ENCODE results near the gene KYAT1.
A peak's percentile ranks its signal among the peaks of the same experiment; 100 is the strongest.
"Not testable (repeated sequence)": the region's sequence is repeated elsewhere in the genome, so short reads cannot be mapped to it uniquely, and the experiment has no call there.

Gene KYAT1

DNA sequence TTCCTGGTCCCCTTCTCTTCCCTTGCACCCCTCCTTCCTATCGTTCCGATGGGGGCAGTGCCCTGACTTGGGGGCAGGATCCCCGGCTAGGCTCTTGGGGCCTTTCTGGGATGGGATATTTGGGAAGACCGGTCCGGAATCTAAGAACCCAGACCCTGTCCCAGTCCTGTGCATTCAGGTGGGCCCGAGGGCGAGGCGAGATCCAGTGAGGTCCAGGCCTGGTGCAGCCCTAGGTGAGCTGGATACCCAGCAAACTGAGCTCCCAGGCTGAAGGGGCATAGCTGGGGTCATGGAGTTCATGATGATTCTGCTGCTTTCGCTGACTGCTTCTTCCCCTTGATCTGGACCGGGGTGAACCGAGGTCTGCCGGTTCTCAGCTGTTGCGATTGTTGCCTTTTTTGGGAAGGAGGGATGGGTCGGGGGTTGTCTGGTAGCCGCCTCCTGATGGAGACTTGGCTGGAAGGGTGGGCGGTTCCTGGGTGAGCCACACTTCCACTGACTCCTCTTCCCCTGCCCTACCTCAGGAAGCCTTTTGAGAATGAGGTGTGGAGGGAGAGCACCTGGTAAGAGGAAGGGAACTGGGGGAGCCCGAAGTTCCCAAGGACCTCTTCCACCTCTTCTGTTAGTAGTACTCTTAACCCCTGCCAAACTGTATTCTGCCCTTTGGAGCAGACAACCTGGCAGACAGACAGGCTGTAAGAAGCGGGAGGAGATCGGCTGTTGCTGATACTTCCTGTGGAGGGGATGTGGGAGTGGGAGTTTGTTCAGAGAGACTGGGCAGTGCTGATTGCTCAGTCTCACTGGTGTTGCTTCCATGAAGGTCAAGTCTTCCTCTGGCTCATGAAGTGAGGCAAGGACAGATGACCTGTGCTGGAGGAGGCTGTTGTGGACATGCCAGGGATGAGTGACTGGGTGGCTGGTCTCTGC, 1.2 kb upstream of the KYAT1 start:
- no peak for DNase-seq

GRCh38 chr9:128877852-128878251, 3.9 kb downstream of the KYAT1 start:
- DNase-seq = no peak

DNA sequence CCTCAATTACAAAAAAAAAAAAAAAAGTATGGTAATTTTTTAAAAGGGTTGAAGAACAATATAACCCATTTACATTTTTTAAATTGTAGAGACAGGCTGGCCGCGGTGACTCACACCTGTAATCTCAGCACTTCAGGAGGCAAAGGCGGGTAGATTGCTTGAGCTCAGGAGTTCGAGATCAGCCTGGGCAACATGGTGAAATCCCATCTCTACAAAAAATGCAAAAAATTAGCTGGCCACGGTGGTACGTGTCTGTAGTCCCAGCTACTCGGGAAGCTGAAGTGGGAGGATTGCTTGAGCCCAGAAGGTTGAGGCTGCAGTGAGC, 10.8 kb downstream of the KYAT1 start:
- not testable (repeated sequence) for DNase-seq

- no peak for DNase-seq
These were observed 11.4 kb downstream of the KYAT1 start for GRCh38 chr9:128870128-128870940.

DNA sequence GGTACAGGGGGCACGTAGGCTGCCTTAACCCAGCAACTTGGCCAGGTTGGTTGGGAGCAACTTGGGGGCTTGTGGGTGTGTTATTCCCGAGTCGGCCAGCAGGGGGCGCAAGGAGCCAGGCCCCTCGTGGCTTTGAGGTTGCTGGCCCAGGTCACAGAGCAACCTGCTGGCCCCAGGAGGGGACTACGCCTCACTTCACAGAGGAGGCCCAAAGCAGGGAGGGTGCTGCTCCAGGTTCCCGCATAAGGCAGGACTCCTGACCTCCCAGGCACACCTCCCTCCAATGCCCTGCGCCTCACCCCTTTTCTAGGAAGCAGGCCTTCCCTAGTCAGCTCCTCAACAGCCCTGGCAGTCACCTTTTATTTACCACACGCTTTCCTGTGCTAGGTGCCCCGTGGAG, 18.1 kb downstream of the KYAT1 start:
- peak; percentile 85 for DNase-seq

DNA sequence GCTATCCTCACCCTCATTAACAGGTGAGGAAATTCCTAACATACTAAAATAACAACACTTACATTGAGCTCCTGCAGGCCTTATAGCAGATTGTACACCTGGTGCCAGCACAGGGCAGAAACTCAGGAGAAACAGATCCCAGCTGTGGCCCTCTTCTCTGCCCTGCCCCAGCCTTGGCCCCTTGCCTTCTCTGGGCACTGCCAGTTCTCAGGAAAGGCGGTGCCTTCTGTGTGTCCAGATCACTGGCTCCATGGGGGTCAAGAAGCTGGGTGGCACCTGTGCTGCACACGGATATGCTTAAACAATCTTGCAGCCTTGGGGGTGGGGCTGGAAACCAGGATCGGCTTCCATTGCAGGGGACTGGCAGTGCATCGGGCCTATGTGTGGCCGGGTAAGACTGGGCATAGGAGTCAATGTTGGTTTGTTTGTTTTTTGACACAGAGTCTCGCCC, 19.3 kb downstream of the KYAT1 start:
- no peak for DNase-seq

GRCh38 chr9:128861501-128861900, 20.2 kb downstream of the KYAT1 start:
- no peak for DNase-seq

DNA sequence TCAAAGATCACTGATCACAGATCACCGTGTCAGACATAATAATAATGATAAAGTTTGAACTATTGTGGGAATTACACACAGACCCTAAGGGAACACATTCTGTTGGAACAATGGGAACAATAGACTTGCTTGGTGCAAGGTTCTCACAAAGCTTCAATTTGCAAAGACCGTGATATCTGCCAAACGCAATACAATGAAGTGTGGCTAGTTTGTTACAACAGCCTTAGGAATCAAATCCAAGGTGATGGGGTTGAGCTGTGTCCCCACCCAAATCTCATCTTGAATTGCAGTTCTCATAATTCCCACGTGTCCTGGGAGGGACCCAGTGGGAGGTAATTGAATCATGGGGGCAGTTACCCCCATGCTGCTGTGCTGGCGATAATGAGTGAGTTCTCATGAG, 20.8 kb downstream of the KYAT1 start:
- no peak for DNase-seq

DNA sequence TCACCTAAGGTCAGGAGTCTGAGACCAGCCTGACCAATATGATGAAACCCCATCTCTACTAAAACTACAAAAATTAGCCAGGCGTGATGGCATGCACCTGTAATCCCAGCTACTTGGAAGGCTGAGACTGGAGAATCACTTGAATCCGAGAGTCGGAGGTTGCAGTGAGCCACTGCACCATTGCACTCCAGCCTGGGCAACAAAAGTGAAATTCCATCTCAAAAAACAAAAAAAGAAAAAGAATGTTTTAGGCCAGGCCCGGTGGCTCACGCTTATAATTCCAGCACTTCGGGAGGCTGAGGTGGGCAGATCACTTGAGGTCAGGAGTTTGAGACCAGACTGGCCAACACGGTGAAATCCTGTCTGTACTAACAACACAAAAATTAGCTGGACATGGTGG, 23.3 kb downstream of the KYAT1 start:
- not testable (repeated sequence) for DNase-seq

- not testable (repeated sequence) for DNase-seq
These were observed 27.3 kb downstream of the KYAT1 start for GRCh38 chr9:128854454-128854853.

GRCh38 chr9:128852646-128853045, 29.1 kb downstream of the KYAT1 start:
- not testable (repeated sequence) for DNase-seq

GRCh38 chr9:128851779-128852600, 29.8 kb downstream of the KYAT1 start:
- peak; percentile 24 for DNase-seq

DNA sequence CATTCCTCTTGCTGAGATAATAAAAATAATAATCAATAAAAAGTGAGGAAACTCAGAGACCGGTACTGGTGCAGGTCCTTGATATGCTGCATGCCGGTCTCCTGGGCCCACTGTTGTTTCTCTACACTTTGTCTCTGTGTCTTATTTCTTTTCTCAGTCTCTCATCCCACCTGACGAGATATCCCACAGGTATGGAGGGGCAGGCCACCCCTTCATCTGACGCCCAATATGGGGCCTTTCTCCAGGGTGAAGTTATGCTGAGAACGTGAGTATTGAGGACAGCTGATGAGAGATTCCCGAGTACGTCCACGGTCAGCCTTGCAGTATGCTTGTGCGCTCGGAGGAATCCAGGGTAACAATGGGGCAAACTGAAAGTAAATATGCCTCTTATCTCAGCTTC, 30.7 kb downstream of the KYAT1 start:
- not testable (repeated sequence) for DNase-seq

GRCh38 chr9:128847803-128848202, 33.9 kb downstream of the KYAT1 start:
- no peak for DNase-seq

GRCh38 chr9:128846680-128847030, 35.1 kb downstream of the KYAT1 start:
- no peak for DNase-seq

- DNase-seq = no peak
These were observed 36.4 kb downstream of the KYAT1 start for GRCh38 chr9:128845186-128845931.

DNA sequence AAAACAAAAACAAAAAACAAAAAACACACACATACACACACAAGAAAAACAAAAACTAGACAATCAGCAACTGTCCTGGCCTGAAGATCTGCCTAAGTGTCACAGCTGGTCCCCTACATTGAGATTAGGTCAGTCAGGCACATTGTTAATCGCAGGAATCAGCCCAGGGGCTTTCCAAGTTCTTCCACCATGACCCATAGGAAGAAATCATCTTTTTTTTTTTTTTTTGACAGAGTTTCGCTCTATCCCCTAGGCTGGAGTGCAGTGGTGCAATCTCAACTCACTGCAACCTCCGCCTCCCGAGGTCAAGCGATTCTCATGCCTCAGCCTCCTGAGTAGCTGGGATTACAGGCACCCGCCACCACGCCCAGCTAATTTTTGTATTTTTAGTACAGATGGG, 38.6 kb downstream of the KYAT1 start:
- not testable (repeated sequence) for DNase-seq

- DNase-seq = no peak
These were observed 39.9 kb downstream of the KYAT1 start for GRCh38 chr9:128841694-128842492.

DNA sequence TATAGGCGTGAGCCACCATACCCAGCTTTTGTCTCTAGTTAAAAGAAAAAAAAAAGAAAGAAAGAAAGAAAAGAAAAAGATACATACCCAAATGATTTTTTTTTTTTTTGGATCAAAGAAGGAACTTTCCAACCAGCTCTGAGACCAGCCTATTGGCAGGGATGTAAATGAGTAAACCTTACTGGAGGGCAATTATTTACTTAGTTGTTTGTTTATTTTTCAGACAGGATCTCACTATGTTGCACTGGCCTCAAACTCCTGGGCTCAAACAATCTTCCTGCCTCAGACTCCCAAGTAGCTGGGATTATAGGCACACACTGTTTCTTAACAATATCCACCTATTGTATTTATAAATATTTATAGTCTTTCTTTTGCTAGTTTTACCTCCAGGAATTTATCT, 41.2 kb downstream of the KYAT1 start:
- no peak for DNase-seq

DNA sequence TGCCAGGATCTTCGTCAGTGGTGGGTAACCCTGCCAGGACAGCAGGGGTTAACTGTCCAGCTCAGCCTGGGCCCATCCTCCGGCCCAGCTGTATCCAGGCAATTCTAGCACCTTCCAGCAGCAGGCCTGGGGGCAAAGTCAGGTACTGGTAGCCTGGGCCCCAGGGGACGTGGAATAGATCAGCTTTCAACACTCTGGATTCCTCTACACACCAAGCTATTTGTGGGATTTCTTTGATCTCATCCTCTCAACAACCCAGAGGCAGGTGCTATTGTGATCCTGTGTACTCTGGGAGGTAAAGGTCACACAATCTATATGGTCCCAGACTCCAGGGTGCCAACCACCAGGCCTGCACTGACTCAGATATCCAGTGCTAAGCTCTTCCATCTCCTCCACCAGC, 43.4 kb downstream of the KYAT1 start:
- no peak for DNase-seq

- no peak for DNase-seq
These were observed 45.1 kb downstream of the KYAT1 start for GRCh38 chr9:128836509-128837145.

Data from CD4-positive, alpha-beta T cell treated with Interleukin-12 subunit alpha and Interleukin-12 subunit beta, for 1 hour (primary cell).